ENCODE results near the gene ETS1.

ETS1 gene

GRCh38 chr11:128535468-128536457, 51.6 kb downstream of the ETS1 start:
- no peak for DNase-seq

- no peak for DNase-seq
Observed at GRCh38 chr11:128533472-128533871, 53.9 kb downstream of the ETS1 start.

GRCh38 chr11:128532572-128533091, 54.7 kb downstream of the ETS1 start:
- no peak for DNase-seq

- no peak for DNase-seq
Observed at GRCh38 chr11:128532016-128532571, 55.3 kb downstream of the ETS1 start.

- no peak for DNase-seq
Observed at GRCh38 chr11:128531588-128531987, 55.8 kb downstream of the ETS1 start.

DNA sequence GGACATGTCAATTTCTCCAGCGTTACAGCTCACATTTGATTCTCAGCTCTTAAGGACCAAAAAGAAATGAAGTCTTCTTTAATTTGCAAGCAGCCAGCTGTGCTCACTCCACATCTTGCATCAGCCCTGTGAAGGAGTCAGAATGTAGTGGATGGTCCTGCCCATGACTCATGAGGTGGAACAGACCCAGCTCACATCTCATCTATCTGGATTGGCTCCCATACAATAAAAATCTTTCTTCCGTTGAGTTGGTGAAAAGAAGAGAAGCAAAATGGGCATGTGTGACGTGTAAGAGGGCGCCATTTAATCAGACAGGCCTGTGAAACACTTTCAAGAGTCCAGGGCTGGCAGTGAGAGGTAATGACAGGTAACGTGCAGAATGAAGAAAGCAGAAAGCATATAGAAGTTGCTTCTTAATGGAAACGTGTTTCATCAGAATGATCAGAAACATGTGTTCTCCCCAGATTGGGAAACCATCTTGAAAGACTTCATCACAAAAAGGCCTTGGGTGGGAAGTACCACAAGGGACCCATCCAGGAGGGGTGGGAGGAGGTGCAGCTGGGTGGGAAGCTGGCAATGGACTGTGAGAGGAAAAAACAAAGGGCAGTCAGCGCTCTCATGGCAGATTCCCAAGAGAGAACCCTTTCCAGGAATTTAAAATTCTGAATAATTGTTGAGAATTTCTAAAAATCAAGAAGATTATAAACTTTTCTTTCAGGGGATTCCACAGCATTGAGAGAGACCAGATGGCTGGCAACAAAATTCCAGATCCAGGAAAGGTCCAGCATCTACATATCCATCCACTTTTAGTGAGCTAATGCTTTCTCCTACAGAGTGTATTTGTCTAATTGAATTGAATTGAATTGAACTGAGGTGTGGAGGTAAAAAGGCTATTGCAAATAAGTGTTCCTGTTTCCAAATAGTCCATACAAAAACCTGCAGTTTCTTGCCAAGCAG, 57.0 kb downstream of the ETS1 start:
- DNase-seq = no peak

GRCh38 chr11:128528294-128528693, 59.1 kb downstream of the ETS1 start:
- no peak for DNase-seq

GRCh38 chr11:128527046-128527445, 60.3 kb downstream of the ETS1 start:
- DNase-seq = no peak

GRCh38 chr11:128525411-128526243, 61.7 kb downstream of the ETS1 start:
- DNase-seq = no peak

GRCh38 chr11:128524172-128524571, 63.2 kb downstream of the ETS1 start:
- DNase-seq = no peak

GRCh38 chr11:128523641-128524040, 63.7 kb downstream of the ETS1 start:
- DNase-seq = no peak

GRCh38 chr11:128522943-128523518, 64.3 kb downstream of the ETS1 start:
- peak; percentile 53 for DNase-seq

DNA sequence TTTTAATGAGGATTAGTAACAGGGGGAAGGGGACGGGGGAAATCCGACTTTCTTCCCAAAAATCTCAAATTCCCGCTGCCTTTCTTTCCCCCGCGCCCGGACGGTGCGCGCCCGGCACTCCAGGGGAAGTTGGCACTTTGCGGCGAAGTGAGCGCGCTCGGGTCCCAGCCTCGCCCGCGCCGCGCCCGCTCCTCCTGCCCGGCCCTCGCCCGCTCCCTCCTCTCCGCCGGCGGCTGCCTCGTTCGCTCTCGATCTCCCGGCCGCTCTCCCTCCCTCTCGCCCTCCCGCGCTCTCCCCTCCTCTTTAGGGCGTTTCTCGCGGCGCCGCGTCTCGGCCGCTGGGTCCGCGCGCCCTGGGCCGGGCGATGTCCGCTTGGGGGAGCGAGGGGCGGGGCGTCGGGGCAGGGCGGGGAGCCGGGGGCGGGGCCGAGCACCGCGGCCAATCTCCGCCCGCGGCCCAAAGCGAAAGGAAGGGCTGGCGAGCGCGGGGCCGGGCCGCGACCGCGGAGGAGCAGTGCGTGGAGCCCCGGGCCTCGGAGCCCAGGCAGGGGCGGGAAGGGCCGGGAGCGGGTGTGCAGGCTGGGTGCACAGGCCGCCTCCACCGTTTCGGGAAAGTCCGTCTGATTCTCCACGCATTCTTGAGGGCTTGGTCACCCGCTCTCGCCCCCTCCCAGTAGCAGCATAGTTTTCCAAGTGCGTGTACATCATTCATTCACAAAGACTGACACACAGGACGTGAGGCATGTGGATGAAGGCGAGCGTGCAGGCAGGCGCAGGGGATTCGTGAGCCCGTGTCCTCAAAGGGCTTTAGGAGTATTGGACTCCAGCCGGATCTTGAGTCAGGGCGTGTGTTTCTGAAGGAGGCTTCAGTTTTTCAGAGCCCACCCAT, 65.1 kb downstream of the ETS1 start:
- peak; percentile 86 for DNase-seq

GRCh38 chr11:128521682-128522054, 65.7 kb downstream of the ETS1 start:
- DNase-seq = peak; percentile 35

GRCh38 chr11:128520888-128521681, 66.3 kb downstream of the ETS1 start:
- DNase-seq = no peak

GRCh38 chr11:128520206-128520887, 67.0 kb downstream of the ETS1 start:
- DNase-seq = no peak

DNA sequence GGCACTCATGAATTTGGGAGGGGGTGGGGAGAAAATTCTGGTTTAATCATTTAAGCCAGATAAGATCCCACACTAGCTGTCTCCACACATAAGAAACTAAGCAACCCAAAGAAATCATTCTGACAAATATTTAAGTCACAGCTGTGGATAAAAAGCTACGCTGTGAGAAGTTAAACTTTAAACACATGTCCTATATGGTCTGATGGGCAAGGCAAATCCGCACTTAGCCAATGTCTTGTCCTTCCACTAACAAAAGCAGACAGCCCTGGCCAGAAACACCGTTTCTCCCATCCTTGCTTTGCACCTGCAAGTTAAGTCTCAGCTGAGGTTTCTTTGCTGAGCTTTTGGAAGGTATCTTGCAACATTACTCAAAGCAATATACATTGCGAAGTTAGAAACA, 68.0 kb downstream of the ETS1 start:
- no peak for DNase-seq

- no peak for DNase-seq
Observed at GRCh38 chr11:128518493-128519207, 68.7 kb downstream of the ETS1 start.

Measured in activated CD4-positive, alpha-beta T cell treated with anti-CD3 and anti-CD28 coated beads, Interleukin-2, amount 50 U/mL, for 1 hour (primary cell).